GM12891 (cell line): ENCODE measurements around the gene DOCK8. TPM values are rescaled to one million over a fixed set of nuclear protein-coding genes. Genes with fewer than 3 reads are reported as not detected.
"Not testable (repeated sequence)": the region's sequence is repeated elsewhere in the genome, so short reads cannot be mapped to it uniquely, and the experiment has no call there.

Experiments
- DNase-seq: peaks from one replicate; pipeline ENCODE4 v3.0.0; 2011; ENCODE audit warnings: low spot score; ENCODE audit not compliant: insufficient read length
- FAIRE-seq: peaks from 2 replicates; lab custom pipeline; 2011; peaks lifted over from hg19 to GRCh38; lab: Jason Lieb, UNC
- PAX5 ChIP-seq: IDR thresholded peaks from 2 replicates; pipeline ENCODE4 v1.6.1; 2011; ENCODE audit warnings: low read length, moderate library complexity, mild to moderate bottlenecking; ENCODE audit not compliant: insufficient read depth, severe bottlenecking
- POLR2A ChIP-seq: IDR thresholded peaks from 2 replicates; pipeline ENCODE4 v1.6.1; 2011; ENCODE audit warnings: low read depth, low read length, control low read depth
- POLR2AphosphoS5 ChIP-seq: IDR thresholded peaks from 2 replicates; pipeline ENCODE4 v1.6.1; 2011; ENCODE audit warnings: low read depth, low read length, control low read depth
- POU2F2 ChIP-seq: IDR thresholded peaks from 2 replicates; pipeline ENCODE4 v1.6.1; 2011; ENCODE audit warnings: low read depth, mild to moderate bottlenecking, control low read depth, low read length, moderate library complexity
- SPI1 ChIP-seq: IDR thresholded peaks from 2 replicates; pipeline ENCODE4 v1.6.1; 2011; ENCODE audit warnings: low read depth, low read length, control low read depth
- TAF1 ChIP-seq: IDR thresholded peaks from 2 replicates; pipeline ENCODE4 v1.6.1; 2011; ENCODE audit warnings: low read depth, low read length, control low read depth
- polyA plus RNA-seq: library from polyadenylated mRNA; unstranded; fragments of >200 nt; gene quantifications from one replicate; pipeline ENCODE4 v1.2.1, GENCODE V29; 2012; ENCODE audit warnings: low read depth, missing spikeins, inconsistent platforms; ENCODE audit not compliant: missing spikeins

DOCK8 gene
- polyA plus RNA-seq, result 40.0 TPM

DNA sequence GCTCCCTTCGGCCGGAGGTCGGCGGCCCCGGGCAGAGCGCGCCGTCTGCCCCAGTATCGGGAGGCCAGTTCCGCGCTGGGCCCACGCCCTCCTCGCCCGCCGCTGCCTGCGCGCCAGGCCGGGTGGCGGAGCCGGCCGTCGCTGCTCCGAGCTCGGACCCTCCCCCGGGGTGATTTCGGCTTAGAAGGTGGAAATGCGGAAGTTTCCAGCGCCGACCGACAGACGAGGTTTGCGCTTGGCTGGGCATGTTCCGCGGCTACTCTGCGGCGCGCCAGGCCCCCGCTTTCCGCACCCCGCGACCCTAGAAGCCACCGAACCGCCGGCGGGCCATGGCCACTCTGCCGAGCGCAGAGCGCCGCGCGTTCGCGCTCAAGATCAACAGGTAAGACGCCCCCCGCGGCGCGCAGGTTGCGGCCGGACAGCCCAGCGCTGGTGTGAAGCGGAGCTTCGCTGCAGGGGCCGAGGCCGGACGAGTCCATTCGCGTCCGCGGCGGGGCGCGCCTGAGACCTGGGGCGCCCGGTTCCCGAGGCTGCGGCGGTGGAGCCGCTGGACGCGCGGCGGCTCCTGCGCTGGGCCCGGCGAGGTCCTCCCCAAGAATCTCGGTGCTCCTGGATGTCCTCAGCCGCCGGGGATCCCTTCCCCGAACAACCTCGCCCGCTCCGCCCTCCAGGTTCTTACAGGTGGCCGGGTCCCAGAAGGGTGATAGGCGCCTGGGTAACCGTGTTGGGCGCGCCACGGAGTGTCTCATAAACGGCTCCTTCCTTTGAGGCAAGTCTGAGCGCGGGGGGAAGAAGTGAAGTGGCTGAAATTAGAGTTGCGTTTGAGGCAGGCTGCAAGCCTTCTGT lies at the start of gene DOCK8:
Gene DOCK8 (plus strand): TSS at position 218 of the 846 bp plus-strand sequence. CDS start 112 bp downstream, at position 330.
- TF ChIP-seq POLR2A (peak; percentile 53), TAF1 (peak; percentile 86), SPI1 (no peak), PAX5 (peak; percentile 83), POLR2AphosphoS5 (0 out of 2 replicates have a peak, but pooled peaks have one; percentile 12), POU2F2 (0 out of 2 replicates have a peak, but pooled peaks have one; percentile 9)
- peak; percentile 67 for DNase-seq
- FAIRE-seq, result peak; percentile 95

DNA sequence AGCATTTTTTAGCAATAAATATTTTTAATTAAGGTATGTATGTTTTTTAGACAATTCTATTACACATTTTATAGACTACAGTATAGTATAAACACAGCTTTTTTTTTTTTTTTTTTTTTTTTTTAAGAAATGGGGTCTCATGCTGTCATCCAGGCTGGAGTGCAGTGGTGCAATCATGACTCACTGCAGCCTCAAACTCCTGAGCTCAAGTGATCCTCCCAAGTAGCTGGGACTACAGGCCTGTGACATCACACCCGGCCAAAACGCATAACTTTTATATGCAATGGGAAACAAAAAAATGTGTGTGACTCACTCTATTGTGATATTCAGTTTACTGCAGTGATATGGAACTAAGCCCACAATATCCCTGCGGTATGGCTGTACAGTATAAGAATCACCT lies 44.9 kb upstream of the DOCK8 start:
- not testable (repeated sequence) for FAIRE-seq, DNase-seq

DNA sequence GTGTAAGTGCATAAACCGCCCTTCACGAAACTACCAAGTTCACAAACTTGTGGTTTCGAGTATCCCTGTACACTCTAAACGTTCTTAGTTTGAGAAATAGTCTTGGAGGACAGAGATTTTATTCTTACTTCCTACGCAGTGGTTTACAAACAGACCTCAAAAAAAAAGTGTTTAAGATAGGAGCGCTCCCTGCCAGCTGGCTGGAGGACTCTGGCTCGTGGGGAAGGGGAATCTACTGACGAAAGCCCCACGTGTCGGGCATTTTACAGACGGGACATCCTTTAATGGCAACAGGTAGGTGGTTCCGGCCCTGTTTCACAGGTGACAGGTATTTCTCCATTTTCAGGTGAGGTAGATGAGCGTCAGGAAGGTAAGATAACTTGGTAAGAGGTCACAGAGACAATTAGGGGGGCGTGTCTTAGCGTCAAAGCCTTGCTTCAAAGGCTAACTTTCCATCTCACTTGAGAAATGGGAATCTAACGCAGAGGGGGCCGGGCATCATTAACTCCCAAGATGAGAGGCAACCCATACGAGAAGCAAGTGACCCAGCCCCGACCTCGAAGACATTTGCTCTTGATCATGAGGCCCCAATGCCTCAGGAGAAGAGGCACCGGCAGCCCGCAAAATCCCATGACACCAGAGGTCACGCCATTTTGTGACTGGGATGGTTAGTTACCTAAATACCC lies 36.4 kb upstream of the DOCK8 start:
- FAIRE-seq, DNase-seq: not testable (repeated sequence)

DNA sequence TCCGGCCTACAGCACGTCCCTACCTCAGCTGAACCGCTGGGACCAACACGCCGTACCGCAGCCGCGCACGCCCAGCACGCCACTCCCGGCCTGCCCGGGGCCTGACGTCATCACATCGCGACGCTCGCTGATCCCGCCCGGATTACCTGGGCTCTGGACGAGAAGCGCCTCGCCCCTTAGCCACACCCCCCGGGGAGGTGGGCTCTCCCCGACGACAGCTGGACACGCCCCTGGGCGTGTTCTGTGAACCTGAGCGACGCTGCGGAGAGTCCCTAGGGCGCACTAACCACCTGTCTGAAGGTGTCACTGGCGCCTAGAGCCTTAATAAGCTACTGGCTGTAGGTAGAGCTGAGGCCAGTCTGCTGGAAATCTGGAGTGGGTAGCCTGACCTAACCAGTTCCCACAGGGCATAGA lies 35.7 kb upstream of the DOCK8 start, which contains the start of gene ZNG1A:
Gene ZNG1A (minus strand): TSS at position 87 of the 414 bp plus-strand sequence. CDS start 87 bp downstream, outside the sequence.
- peak; percentile 77 for FAIRE-seq
- DNase-seq, result not testable (repeated sequence)

DNA sequence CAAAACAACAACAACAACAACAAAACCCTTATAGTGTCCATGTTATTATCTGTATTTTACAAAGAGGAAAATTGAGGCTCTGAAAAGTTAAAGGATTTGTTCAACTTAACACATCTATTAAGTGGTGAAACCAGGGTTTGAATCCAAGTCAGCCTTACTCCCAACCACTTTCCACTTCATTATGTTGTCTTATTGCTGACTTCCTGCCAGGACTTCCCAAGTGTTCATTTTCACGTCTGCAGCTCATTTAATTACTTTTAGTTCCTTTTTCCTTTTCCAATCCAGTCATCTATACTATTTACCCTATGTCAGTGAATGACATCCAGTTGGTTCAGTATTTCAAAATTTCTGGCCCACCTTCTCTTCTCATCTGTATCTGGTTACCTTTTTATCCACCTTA lies 15.1 kb upstream of the DOCK8 start:
- not testable (repeated sequence) for FAIRE-seq, DNase-seq

DNA sequence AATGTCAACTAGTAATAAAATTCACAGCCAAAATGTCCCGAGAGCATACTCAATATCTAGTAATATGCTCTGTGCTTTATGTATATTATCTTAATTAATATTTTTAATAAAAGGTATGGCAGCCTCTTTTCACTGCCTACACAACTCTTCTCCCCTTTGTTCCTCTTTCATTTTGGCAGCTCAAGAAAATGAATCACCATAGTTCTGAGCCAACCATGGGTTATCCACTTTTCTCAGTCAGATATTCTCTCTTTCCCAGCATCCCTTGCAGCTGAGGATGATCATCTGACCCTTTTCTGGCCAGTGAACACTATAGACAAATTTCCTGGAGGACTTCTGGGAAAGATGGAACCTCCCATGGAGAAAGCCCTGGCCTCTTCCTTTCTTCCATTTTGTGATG lies 8.2 kb upstream of the DOCK8 start:
- no peak for DNase-seq
- FAIRE-seq, result no peak

DNA sequence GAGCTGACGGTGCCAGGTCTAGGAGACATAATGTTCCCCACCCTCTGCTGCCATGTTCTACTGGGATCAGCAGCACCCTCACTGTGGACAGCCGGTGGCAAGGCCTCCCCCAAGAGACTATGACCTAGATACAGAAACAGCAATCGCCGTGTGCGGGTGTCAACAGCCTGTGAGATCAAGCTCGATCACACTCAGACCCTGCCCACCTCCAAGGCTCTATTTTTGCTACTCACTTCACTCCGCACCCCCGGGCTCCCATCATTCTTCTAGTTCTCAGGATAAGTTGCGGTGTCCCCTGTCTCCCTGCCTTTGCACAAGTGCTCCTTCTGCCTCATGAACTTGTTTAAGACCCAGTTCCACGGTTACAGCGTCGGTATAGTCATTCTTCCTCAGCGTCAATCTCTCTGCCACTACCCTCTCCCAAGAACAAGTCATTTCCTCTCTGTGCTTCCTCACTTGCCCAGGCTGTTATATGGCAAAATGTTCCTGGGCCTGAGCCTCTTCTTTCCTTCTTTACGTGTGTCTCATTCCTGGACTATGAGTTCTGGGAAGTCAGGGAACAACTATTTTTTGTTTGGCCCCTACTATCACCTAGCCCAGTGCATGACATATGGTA lies 5.4 kb upstream of the DOCK8 start:
- no peak for TF ChIP-seq PAX5
- no peak for TF ChIP-seq TAF1
- TF ChIP-seq SPI1, result no peak
- TF ChIP-seq POU2F2, result no peak
- no peak for TF ChIP-seq POLR2A
- TF ChIP-seq POLR2AphosphoS5, result no peak
- DNase-seq, result no peak
- FAIRE-seq, result peak; percentile 40

More for the DNA sequence above, 8.2 kb upstream of the DOCK8 start:
- TF ChIP-seq POLR2AphosphoS5 (no peak), POLR2A (no peak), PAX5 (no peak), SPI1 (no peak), TAF1 (no peak), POU2F2 (no peak)

DNA sequence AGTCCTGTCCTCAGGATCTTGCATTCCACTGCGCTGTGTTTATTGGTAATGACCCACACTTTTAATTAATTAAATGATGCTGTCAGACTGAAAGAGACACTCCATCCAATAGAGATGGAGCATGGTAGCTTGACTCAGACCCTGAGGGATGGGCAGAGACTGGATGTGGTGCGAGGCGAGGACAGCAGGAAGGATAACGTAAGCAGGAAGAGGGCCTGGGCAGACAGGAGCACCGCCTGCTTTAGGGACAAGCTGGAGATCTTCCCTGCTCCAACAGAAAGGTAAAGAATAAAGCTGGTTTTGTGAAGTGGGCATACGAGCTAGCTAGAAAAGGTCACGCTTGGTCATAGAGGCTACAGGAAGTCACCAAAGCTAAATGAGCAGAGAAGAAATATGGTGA lies 3.6 kb upstream of the DOCK8 start:
- no peak for FAIRE-seq
- TF ChIP-seq PAX5 (no peak), TAF1 (no peak), POLR2A (no peak), POLR2AphosphoS5 (no peak), POU2F2 (no peak), SPI1 (no peak)
- no peak for DNase-seq

DNA sequence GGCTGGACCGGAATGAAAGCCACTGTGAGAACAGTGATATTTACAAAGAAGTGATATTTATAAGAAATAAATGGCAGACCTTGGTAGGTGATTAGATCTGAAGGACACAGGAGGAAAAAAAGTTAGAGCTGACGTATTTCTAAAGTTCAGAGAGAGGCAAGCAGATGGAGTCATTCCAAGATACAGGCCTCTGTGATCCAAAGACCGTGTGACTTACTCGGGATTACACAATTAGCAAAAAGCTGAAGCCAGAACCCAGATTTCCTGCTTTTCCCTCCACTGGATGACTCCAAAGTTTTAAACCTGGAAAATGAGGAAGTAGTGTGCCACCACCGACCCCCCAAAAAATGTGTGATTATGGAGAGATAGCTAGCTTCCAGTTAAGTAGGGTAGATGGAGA lies 3.1 kb upstream of the DOCK8 start:
- no peak for DNase-seq
- no peak for TF ChIP-seq PAX5
- TF ChIP-seq SPI1, result no peak
- no peak for FAIRE-seq

DNA sequence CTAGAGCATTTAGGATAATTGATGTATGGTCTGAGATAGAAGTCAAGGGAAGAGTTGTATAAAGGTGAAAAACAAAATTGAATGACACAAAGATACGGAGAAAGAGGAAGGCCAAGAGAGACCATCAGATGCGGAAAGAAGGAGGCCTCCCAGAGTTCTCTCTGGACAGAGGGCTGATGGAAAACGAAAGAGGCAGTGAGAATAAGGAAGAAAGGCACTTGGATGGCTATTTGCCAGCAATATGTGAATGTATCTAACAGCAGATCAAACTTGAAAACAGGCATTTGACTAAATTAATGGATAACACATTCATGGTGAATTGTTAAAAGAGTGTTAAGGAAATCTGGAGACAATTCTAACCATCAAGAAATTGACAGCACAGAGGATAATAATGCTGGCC lies 2.4 kb upstream of the DOCK8 start:
- TF ChIP-seq POLR2AphosphoS5 (no peak), TAF1 (no peak)
- no peak for DNase-seq
- no peak for FAIRE-seq

DNA sequence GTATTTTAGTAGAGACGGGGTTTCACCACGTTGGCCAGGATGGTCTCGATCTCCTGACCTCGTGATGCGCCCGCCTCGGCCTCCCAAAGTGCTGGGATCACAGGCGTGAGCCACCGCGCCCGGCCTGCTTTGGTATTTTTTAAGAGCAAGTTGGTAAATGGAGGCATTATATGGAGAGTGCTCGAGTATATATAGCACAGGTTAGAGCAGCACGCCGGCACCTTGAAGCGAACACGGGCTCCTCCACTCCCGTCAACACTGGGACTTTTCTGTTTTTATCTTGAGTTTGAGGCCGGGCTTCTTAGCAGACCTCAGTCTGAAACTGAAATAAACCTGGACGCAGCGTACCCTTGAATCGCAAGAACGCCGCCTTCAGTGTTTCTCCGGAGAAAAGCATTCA lies 764 bp upstream of the DOCK8 start:
- DNase-seq, result not testable (repeated sequence)
- FAIRE-seq, result peak; percentile 23
